HG03103 (cell line): Measurements from ENCODE around the gene TMX4.
"Not testable (repeated sequence)": the region's sequence is repeated elsewhere in the genome, so short reads cannot be mapped to it uniquely, and the experiment has no call there.

Source experiments
- ATAC-seq: cut with Tn5 transposase; IDR thresholded peaks from one replicate; pipeline ENCODE4 v1.9.1; 2021; ENCODE audit warnings: low read depth; ENCODE audit not compliant: unreplicated experiment

Gene TMX4

GRCh38 chr20:7975851-7976414, 43.6 kb downstream of the TMX4 start:
- no peak for ATAC-seq

DNA sequence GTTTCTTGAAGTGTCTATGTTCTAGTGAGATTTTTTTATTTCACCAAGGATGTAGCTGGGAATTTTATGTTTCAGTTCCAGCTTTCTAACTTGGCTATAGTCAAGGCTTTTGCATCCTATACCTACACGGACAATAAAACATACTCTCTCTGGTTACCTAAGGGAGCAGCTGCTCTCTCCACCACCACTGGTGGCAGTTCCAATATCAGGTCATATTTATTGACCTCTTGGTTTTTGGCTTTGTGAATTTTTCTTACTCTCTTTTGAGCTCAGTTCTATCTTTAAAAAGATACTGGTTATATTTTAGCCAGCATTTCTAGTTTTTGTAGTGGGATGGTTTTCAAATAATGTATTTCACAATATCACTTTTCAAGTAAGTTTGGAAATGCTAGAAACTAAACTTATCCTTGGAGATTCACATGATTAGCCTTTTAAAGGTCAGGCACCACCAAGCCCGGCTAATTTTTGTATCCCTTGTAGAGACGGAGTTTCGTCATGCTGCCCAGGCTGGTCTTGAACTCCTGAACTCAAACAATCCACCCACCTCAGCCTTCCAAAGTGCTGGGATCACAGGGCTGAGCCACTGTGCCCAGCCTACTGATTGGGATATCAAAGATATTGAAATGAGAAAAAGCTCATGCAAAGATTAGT, 44.7 kb downstream of the TMX4 start:
- ATAC-seq = no peak

DNA sequence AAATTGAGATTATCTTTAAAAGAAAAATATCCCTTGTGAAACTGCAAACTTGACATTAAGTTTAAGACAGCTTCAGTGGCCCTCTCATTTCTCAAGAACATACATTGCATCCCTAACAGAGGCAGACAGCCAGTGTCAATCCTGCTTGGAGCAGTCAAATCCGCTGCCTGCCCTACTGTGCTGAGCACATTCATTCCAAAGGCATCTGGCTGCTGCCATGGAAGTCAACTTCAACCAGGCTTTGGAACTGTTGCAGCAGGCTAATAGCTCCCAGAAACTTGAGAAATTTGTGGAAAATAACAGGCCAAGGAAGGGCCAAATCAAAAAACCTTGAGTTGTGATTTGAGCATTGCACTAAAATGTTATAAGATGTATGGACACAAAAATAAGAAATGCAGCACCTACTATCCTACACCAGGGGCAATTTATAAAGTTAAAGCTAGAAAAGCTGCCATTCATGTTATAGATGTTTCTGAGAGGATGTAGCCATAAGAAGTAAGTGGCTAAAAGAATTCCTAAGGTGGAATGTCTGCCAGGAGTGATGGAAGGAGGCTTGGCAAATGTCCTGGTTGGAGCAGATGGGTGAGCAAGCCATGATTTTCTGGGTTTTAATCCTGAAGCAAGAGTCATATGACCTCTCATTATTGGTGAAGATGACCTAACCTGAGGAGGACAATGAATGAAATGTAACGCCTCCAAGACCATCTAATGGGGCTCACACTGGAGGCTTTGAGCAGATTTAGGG, 47.9 kb downstream of the TMX4 start:
- ATAC-seq = no peak

- no peak for ATAC-seq
Observed at GRCh38 chr20:7967199-7967844, 52.2 kb downstream of the TMX4 start.

DNA sequence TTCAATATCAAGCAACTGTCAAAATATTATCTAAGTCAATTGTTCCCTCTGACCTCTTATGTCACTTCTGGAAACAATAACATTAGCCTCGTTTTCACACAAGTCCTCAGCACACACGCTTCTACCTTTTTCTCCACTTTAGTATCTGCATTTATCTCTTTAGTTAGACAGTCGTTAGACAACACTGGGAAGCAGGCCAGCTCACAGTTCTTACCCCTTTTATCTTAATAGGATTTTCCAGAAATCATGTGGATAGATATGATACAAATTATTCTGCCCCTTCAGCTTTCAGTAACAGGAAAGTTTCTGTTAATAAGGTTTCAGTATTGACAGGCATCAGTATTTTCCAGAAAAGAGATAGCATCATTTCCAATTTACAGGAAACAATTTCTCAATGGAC, 53.4 kb downstream of the TMX4 start:
- ATAC-seq = no peak

DNA sequence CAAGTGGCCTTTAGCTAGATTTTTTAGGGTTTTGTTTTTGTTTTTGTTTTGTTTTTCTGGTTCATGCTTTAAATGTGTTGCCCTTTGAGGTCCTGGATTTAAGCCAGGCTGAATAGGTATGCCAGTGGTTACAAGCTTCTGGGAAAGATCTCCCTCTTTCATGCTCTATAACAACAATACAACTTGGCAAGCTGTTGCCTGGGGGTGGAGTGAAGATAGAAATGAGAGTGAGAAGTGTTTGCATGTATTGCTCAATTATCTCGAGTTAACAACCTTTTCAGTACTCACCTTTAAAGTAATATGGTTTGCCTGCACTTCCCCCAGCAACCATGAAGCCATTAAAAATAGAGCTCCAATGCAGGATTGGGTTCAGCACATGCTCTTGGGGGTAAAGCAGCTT, 60.1 kb downstream of the TMX4 start:
- no peak for ATAC-seq

GRCh38 chr20:7956561-7956960, 63.0 kb downstream of the TMX4 start:
- ATAC-seq = not testable (repeated sequence)

- no peak for ATAC-seq
Observed at GRCh38 chr20:7950387-7950786, 69.2 kb downstream of the TMX4 start.

- ATAC-seq = no peak
Observed at GRCh38 chr20:7943891-7944290, 75.7 kb downstream of the TMX4 start.

DNA sequence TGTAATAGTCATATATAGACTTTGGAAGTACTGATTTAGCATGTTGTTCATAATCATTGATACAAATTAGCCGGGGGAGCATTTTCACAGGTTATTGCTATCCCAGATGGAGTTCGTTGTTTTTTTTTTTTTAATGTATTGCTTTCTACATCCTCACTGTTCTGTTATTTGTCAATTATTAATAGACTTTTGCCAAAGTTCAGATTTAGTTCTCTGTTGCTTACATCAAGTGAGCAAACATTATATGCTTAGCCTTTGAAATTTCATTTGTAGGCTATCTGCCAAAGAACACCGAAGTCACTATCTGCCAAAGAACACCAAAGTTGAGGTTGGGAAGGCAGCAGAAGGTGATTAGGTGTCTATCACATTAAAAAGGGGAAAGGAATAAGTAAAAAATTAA, 79.2 kb downstream of the TMX4 start, which contains the start of gene HAO1:
HAO1 (minus strand) TSS at position 118 of the 400 bp plus-strand sequence; CDS start at position 82, 36 bp downstream.
- no peak for ATAC-seq

DNA sequence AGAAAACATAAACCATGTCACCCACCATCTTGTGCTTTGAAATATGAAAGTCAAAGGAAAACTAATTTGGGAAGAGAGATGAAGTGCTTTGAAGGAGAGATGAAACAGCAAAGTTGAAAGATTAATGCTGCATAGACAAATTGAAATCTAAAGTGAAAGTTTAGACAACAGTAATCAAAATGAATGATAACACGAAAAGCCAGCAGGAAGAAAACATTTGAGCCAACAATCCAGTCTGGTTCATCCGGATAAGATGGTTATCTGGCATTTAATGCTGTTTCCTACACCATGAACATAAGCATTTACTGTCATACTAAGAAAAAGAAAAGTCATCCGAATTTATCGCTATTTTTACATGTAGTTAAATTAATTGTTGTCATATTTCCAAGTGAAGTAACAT, 79.9 kb downstream of the TMX4 start:
- no peak for ATAC-seq

DNA sequence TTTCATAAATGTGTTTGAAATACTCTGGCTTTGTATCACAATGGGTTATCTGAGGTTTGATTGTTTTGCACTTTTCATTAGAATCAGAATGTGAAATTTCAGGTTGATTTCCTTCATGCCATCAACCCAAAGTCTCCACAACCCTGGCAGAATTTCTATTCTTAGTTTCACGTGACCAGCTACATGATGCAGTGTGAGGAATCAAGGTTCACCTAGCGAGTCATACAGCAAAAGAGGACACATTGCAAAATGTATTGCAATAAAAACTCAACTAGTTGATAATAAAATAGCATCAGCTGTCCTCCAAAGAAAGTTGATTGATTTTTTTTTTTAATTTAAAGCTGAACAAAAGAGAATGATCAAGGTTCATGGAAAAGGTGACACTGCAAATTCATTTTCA, 81.5 kb downstream of the TMX4 start:
- no peak for ATAC-seq

- no peak for ATAC-seq
Observed at GRCh38 chr20:7937328-7937727, 82.2 kb downstream of the TMX4 start.

DNA sequence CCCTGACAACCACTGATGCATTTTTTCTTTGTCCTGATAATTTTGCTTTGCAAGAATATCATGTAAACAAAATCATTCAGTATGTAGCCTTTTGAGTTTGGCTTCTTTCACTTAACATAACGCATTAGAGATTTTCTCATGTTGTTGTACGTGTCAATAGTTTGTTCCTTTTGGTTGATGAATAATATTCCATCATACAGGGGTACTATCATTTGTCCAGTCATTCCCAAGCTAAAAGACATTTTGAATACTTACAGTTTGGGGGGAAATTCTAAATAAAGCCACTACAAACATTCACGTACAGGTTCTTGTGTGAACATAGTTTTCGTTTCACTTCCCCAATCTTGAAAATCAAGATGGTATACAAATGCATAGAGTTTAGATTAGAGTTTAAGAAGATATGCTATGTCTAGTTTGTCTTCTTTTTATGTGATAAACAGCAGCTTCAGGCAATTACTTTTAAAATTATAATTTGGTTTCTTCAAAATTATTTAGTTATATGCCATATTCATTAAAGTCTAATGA, 84.5 kb downstream of the TMX4 start:
- ATAC-seq = peak; percentile 78

GRCh38 chr20:7933346-7933745, 86.2 kb downstream of the TMX4 start:
- ATAC-seq = no peak

- ATAC-seq = no peak
Observed at GRCh38 chr20:7930343-7930742, 89.2 kb downstream of the TMX4 start.
